ENCODE measurements around the gene ANKRD6. TPM values are rescaled to one million over a fixed set of nuclear protein-coding genes. Genes with fewer than 3 reads are reported as not detected.

Gene ANKRD6
- total and polyA plus RNA-seq, 2 donors (not counting 3 experiments of a cell fraction or from before 2014, with no cell fraction given) = 3.4 to 9.6 TPM

- no TSS peak for BruUV-seq (replicated peaks)
- Histone ChIP-seq H3K4me1 (ENCODE audit: control insufficient read depth, extremely low read depth, insufficient read depth, low read length) (peaks cover 8% of the 10 kb centered on the region), H3K9me1 (replicated peaks; ENCODE audit: control insufficient read depth, extremely low read depth, insufficient read depth, low read length) (no peaks in the 10 kb centered on the region), H3K79me2 (ENCODE audit: control insufficient read depth, insufficient read depth, low read length) (no peaks in the 10 kb centered on the region), H3K9ac (replicated peaks; ENCODE audit: extremely low read depth, insufficient read depth, low read length) (no peak overlapping the region), H4K20me1 (replicated peaks; ENCODE audit: control insufficient read depth, extremely low read depth, insufficient read depth, low read length) (no peaks in the 10 kb centered on the region), H3K36me3 (ENCODE audit: control insufficient read depth in 2 of 2, extremely low read depth in 1 of 2, insufficient read depth in 2 of 2, low read length in 2 of 2) (peaks cover 15 to 19% of the 10 kb centered on the region in 2 experiments), H2AFZ (ENCODE audit: low read depth, low read length) (no peak overlapping the region), H3K27ac (ENCODE audit: insufficient read depth, low read depth, low read length) (no peak overlapping the region), H3K9me3 (replicated peaks; ENCODE audit: control insufficient read depth, insufficient read depth, low read length) (no peaks in the 10 kb centered on the region), H3K27me3 (ENCODE audit: control insufficient read depth in 2 of 2, insufficient read depth in 2 of 2, low read length in 2 of 2) (no peaks in the 10 kb centered on the region), H3K4me3 (replicated peaks in 1 of 3; ENCODE audit: insufficient read depth in 1 of 3, low read depth in 1 of 3, low read length in 3 of 3) (no peak overlapping the region), H3K4me2 (ENCODE audit: insufficient read depth, low read length) (no peak overlapping the region)
- TF ChIP-seq EZH2 (IDR thresholded peaks at IDR 0.05; ENCODE audit: borderline replicate concordance, low read depth, low read length, severe bottlenecking) (no peak), MAX (IDR thresholded peaks at IDR 0.05; ENCODE audit: insufficient read depth, insufficient read length) (no peak), POLR2AphosphoS5 (IDR thresholded peaks at IDR 0.05; ENCODE audit: insufficient read depth, low read depth, low read length) (no peak), JUN (IDR thresholded peaks at IDR 0.05; ENCODE audit: borderline replicate concordance, insufficient read depth, insufficient read length, low read depth) (no peak), FOS (IDR thresholded peaks at IDR 0.05; ENCODE audit: borderline replicate concordance, insufficient read depth, low read length) (no peak), POLR2A (IDR thresholded peaks at IDR 0.05; ENCODE audit: low read depth, low read length) (no peak), CTCF (IDR thresholded peaks at IDR 0.05; ENCODE audit: extremely low read depth in 1 of 2, insufficient read depth in 1 of 2, low read depth in 1 of 2, low read length in 2 of 2) (no peak), GATA2 (IDR thresholded peaks at IDR 0.05; ENCODE audit: insufficient read depth, insufficient read length, low read depth, low read length) (no peak), MYC (IDR thresholded peaks at IDR 0.05; ENCODE audit: low read depth, low read length) (no peak)
- intact Hi-C loops (cut with micrococcal nuclease) (no loop called here), dilution Hi-C loops (cut with MboI; ENCODE audit: extremely low pct_ligation_motif_present, low sequenced_read_pairs) (no loop called here)
- ChIA-PET CTCF (interaction anchor here (1.6 kb wide), 1 partner anchor 10 kb away, joined by 3 read pairs; no protein-coding TSS in a partner anchor), POLR2A (no interaction called here)
- DNase-seq (ENCODE audit: low read depth, low spot score) = no peak
- no peak for FAIRE-seq
Measured at GRCh38 chr6:89650579-89650978, 217.6 kb downstream of the ANKRD6 start.
